ENCODE measurements around the gene PRICKLE1.
A peak's percentile ranks its signal among the peaks of the same experiment; 100 is the strongest.

- TF ChIP-seq SPI1 (IDR thresholded peaks at IDR 0.05; ENCODE audit: borderline replicate concordance, low read depth) (peak; percentile 89), CTCF (IDR thresholded peaks at IDR 0.05; ENCODE audit: insufficient read depth, low read length) (no peak), REST (IDR thresholded peaks at IDR 0.05; ENCODE audit: insufficient replicate concordance, low read depth) (no peak), POLR2AphosphoS5 (IDR thresholded peaks at IDR 0.05; ENCODE audit: low read depth) (no peak)
Observed at GRCh38 chr12:42469355-42470175, 120.0 kb downstream of the PRICKLE1 start.

Data from HL-60 (cell line).